Upper lobe of right lung (tissue), 1 donor: Measurements from ENCODE around the gene RHOJ. TPM values are rescaled to one million over a fixed set of nuclear protein-coding genes. Genes with fewer than 3 reads are reported as not detected.
A peak's percentile ranks its signal among the peaks of the same experiment; 100 is the strongest.

ENCODE experiments used
- ATAC-seq: fragments of 200-7000 bp; cut with Tn5 transposase; one replicate; pipeline ENCODE4 v1.9.1; 2020; ENCODE audit warnings: mild to moderate bottlenecking, moderate library complexity
- DNase-seq: peaks from one replicate; pipeline ENCODE4 v3.0.0-alpha.2; 2020
- H3K27ac ChIP-seq: fragments of 200-600 bp; one replicate; pipeline ENCODE4 v1.8.0; 2022
- H3K27me3 ChIP-seq: fragments of 200-600 bp; one replicate; pipeline ENCODE4 v1.8.0; 2022; ENCODE audit warnings: mild to moderate bottlenecking
- H3K36me3 ChIP-seq: fragments of 200-600 bp; one replicate; pipeline ENCODE4 v1.8.0; 2022
- H3K4me1 ChIP-seq: fragments of 200-600 bp; one replicate; pipeline ENCODE4 v1.8.0; 2022
- H3K4me3 ChIP-seq: fragments of 200-600 bp; one replicate; pipeline ENCODE4 v1.8.0; 2022; ENCODE audit warnings: mild to moderate bottlenecking
- H3K9me3 ChIP-seq: fragments of 200-600 bp; one replicate; pipeline ENCODE4 v1.8.0; 2022
- intact Hi-C: fragments of 100-400 bp; cut with DNase I; formaldehyde crosslinking; loops from one replicate; pipeline ENCODE4 v1.11.0; 2022
- total RNA-seq: library from RNA; stranded (reverse); fragmentation: NEBNext Ultra II Directional; extraction: Animal tissue kit (Norgen Biotek cat#: 25700); gene quantifications from one replicate; pipeline ENCODE4 v1.2.1, GENCODE V29; 2021
- TF ChIP-seq, protein P1 (sequence below): fragments of 200-600 bp; IDR thresholded peaks from one replicate; pipeline ENCODE4 v1.8.0; 2022; ENCODE audit warnings: antibody characterized with exemption
- donor health status: DM: no; HTN: yes; CAD: no; lungs with severe emphysema.

Gene RHOJ
- total RNA-seq, 1 donor from 2014 or later, result 38.6 TPM

DNA sequence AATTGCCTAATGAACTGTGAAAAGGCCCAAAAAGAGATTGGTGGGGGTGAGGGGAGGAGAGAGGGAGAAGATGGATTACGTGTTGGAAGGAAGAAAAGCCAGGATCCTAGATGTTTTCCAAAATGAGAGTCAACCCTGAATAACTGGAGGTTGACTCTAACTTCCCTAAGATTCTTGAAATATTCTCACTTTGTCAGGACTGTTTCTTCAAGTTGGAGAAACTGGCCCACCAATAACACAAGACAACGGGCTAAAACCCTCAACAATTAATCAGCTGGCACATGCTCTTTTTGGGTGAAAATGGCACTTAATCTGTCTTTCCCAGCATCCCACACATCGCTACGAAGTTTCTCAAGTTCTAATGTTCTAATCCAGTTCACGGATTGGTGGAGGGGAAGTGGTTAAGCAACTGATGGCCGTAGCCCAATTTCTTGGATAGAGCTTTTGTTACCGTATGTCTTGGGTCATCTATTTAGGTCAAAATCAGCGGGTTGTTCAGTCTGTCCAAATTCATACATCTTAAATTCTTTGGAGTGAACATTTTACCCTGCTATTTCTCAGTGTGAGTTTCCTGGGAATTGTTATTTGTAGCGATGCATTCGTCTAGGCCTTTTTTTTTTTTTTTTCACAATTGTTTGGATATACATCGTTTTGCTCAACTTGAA lies 65.5 kb downstream of the RHOJ start:
- no peak for DNase-seq
- Histone ChIP-seq H3K27me3 (no peaks in the 10 kb centered on the region), H3K4me3 (no peak overlapping the region), H3K27ac (no peak overlapping the region), H3K36me3 (no peaks in the 10 kb centered on the region), H3K4me1 (peaks cover 7% of the 10 kb centered on the region), H3K9me3 (no peaks in the 10 kb centered on the region)
- intact Hi-C loops, result no loop called here
- peak; percentile 16 for ATAC-seq
- TF ChIP-seq, protein P1, sequence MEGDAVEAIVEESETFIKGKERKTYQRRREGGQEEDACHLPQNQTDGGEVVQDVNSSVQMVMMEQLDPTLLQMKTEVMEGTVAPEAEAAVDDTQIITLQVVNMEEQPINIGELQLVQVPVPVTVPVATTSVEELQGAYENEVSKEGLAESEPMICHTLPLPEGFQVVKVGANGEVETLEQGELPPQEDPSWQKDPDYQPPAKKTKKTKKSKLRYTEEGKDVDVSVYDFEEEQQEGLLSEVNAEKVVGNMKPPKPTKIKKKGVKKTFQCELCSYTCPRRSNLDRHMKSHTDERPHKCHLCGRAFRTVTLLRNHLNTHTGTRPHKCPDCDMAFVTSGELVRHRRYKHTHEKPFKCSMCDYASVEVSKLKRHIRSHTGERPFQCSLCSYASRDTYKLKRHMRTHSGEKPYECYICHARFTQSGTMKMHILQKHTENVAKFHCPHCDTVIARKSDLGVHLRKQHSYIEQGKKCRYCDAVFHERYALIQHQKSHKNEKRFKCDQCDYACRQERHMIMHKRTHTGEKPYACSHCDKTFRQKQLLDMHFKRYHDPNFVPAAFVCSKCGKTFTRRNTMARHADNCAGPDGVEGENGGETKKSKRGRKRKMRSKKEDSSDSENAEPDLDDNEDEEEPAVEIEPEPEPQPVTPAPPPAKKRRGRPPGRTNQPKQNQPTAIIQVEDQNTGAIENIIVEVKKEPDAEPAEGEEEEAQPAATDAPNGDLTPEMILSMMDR, result no peak

DNA sequence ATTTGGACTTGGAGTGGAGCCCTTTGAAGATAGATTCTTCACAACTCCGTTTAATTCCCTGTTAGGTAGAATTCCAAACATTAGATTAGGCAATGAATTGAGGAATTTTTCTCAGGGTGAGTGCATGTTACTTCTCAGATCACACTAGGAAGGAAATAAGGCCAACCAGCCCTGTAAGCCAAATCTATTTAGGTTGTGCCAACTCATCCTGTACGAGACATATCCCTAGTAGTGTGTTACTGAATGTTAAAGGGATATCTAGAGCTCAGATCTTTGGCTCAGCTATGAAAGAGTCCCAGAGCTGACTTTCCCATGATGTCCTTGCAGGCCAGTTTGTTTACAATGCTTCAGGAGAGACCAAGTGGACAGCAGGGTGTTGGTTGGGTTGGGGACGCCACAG lies 68.9 kb downstream of the RHOJ start:
- H3K27ac ChIP-seq, result peak overlapping the region; percentile 49
- peaks cover 7% of the 10 kb centered on the region for H3K4me1 ChIP-seq
- no peaks in the 10 kb centered on the region for H3K27me3 ChIP-seq
- TF ChIP-seq, protein P1, result no peak
- H3K36me3 ChIP-seq, result no peaks in the 10 kb centered on the region
- DNase-seq (no peak), ATAC-seq (peak; percentile 20)
- intact Hi-C loops, result no loop called here
- H3K4me3 ChIP-seq, result no peak overlapping the region
- no peaks in the 10 kb centered on the region for H3K9me3 ChIP-seq

DNA sequence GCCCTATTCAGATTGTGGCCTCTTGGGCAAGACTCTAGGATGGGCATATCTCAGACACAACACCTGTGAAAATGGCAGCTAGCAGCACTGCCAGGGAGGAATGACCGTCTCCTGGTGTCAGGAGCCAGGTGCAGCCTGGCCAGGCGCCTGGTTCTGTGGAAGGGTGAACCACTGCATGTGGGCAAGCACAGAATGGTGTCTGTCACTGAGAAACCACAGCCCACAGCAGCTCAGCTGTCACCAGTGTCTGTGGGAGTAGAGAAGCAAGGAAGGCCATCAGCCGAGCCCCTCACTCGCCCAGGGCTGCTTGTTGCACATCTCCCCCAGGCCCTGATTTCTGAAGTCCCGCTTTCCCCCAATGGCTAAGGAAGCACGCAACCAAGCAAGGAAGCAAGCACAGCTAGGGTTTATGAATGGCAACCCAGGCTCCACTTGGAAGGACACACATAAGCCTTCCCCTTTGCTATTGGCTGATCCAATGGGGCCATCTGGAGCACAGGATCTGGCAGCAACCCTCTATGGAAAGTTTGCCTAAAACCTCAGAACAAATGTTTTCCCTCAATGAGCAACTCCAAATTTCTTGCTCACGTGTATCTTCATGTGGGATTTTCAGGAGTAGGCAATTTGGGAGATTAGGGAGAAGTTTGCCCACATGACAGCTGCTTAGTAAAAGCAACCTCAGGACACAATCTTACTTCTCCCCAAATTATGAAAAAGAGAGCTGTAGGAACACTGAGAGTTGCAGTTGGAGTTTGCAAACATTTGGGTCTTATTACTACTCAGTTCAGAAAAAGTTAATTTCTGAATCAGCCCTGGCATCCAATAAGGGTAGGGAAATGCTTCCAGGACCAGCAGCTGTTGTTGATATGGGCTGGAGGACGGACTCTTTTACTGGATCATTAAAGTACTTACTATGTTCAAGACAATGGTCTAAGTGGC lies 69.7 kb downstream of the RHOJ start:
- TF ChIP-seq, protein P1, result no peak
- intact Hi-C loops, result no loop called here
- Histone ChIP-seq H3K9me3 (no peaks in the 10 kb centered on the region), H3K27me3 (no peaks in the 10 kb centered on the region), H3K4me1 (peaks cover 7% of the 10 kb centered on the region), H3K4me3 (no peak overlapping the region), H3K36me3 (no peaks in the 10 kb centered on the region), H3K27ac (peak overlapping the region; percentile 49)
- no peak for DNase-seq
- ATAC-seq, result peak; percentile 42

DNA sequence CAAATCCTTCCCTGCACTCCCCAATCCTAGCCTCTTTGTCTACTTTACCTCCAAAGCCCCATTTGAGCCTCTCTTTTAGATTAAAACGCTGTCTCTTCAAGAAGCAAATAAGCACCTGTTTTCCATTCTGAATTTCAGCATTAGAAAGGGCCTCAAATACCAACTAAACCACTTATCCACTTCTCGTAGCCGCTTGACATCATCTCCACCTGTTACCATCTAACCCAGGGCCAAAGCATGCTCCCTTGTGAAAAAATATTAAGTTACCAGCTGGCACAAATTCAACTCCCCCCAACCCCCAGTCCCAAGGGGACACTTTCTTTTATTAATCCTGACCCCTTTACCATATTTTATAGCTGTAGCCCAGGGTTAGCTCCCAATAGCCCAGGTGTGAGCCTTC lies 71.4 kb downstream of the RHOJ start:
- H3K27me3 ChIP-seq, result no peaks in the 10 kb centered on the region
- DNase-seq (no peak), ATAC-seq (no peak)
- intact Hi-C loops, result loop anchor here (5.0 kb wide), 1 partner anchor 98 kb away; no protein-coding TSS in a partner anchor
- no peaks in the 10 kb centered on the region for H3K36me3 ChIP-seq
- H3K4me3 ChIP-seq, result no peak overlapping the region
- TF ChIP-seq, protein P1, result no peak
- H3K9me3 ChIP-seq, result no peaks in the 10 kb centered on the region
- peaks cover 7% of the 10 kb centered on the region for H3K4me1 ChIP-seq
- no peak overlapping the region for H3K27ac ChIP-seq

DNA sequence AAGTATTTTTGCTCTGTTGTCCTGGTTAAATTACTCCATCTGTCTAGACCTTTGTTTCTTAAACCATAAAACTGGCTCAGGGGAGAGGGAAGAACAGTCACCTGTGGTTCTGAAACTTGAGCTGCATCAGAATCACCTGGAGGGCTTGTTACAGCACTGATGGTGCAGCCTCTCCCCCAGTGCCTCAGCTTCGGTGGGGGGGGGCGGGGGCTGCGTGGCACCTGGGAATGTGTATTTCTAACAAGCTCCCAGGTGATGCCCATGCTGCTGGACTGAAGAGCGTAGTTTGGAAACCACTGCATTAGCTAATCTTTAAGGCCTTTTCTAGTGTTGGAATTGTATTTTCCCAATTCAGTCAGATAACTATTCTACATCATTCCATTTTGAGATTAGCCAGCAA lies 71.8 kb downstream of the RHOJ start:
- ATAC-seq (no peak), DNase-seq (no peak)
- H3K27me3 ChIP-seq, result no peaks in the 10 kb centered on the region
- intact Hi-C loops, result loop anchor here (5.0 kb wide), 1 partner anchor 99 kb away; no protein-coding TSS in a partner anchor
- no peak overlapping the region for H3K27ac ChIP-seq
- H3K9me3 ChIP-seq, result no peaks in the 10 kb centered on the region
- H3K4me3 ChIP-seq, result no peak overlapping the region
- H3K4me1 ChIP-seq, result peaks cover 7% of the 10 kb centered on the region
- TF ChIP-seq, protein P1, result no peak
- H3K36me3 ChIP-seq, result no peaks in the 10 kb centered on the region
